ENCODE data around the gene LEMD2. TPM values are rescaled to one million over a fixed set of nuclear protein-coding genes. Genes with fewer than 3 reads are reported as not detected.
"Not testable (repeated sequence)": the region's sequence is repeated elsewhere in the genome, so short reads cannot be mapped to it uniquely, and the experiment has no call there.

LEMD2 gene
- 10 to 100 TPM; 15.4 to 51.3 (median 27.9) TPM for polyA plus RNA-seq (ENCODE audit: low read depth in 6 of 6)

- ATAC-seq (ENCODE audit: low read depth in 2 of 2), result peak; percentile 90 to 91
Measured at GRCh38 chr6:33788694-33789549, at the start of gene LEMD2. LEMD2 (minus strand) TSS chr6:33789130; CDS start chr6:33789116, 14 bp downstream.

GRCh38 chr6:33837971-33838665 is 49.2 kb upstream of the LEMD2 start:
- Mint-ChIP-seq H3K36me3 (peaks cover 6 to 7% of the 10 kb centered on the region in 2 donors), H3K9me3 (peaks cover 4 to 12% (median 5%) of the 10 kb centered on the region in 7 donors), H3K27me3 (peaks cover 4 to 27% (median 13%) of the 10 kb centered on the region in 3 donors), H3K27ac (peak overlapping the region in 1 of 6 donors; percentile 61), H3K4me1 (peaks cover 5 to 10% (median 9%) of the 10 kb centered on the region in 3 donors), H3K4me3 (no peak overlapping the region)
- ATAC-seq (ENCODE audit: low read depth in 2 of 2) (no peak), DNase-seq (no peak)

More at GRCh38 chr6:33788694-33789549, at the start of gene LEMD2:
- DNase-seq, result peak; percentile 93
- Mint-ChIP-seq H3K4me1 (peaks cover 47 to 53% (median 50%) of the 10 kb centered on the region in 3 donors), H3K27me3 (peaks cover 0 to 7% (median 0%) of the 10 kb centered on the region in 3 donors), H3K4me3 (peak within 1 kb of the TSS; percentile 89 to 98 (median 95)), H3K36me3 (peaks cover 0 to 8% of the 10 kb centered on the region in 2 donors), H3K27ac (peak within 1 kb of the TSS; percentile 90 to 98 (median 96)), H3K9me3 (peaks cover 0 to 3% (median 0%) of the 10 kb centered on the region in 7 donors)

- Mint-ChIP-seq H3K4me3 (no peak overlapping the region), H3K27ac (peak overlapping the region in 1 of 6 donors; percentile 6), H3K9me3 (peaks cover 4 to 12% (median 5%) of the 10 kb centered on the region in 7 donors), H3K36me3 (peaks cover 6 to 7% of the 10 kb centered on the region in 2 donors), H3K27me3 (peaks cover 4 to 27% (median 13%) of the 10 kb centered on the region in 3 donors), H3K4me1 (peaks cover 5 to 10% (median 9%) of the 10 kb centered on the region in 3 donors)
- no peak for ATAC-seq (ENCODE audit: low read depth in 2 of 2)
- no peak for DNase-seq
Measured at GRCh38 chr6:33836806-33837469, 48.0 kb upstream of the LEMD2 start.

GRCh38 chr6:33834401-33835392 is 45.8 kb upstream of the LEMD2 start:
- H3K9me3 Mint-ChIP-seq, result peaks cover 4 to 12% (median 5%) of the 10 kb centered on the region in 7 donors
- peaks cover 1 to 4% (median 2%) of the 10 kb centered on the region in 3 donors for H3K4me1 Mint-ChIP-seq
- no peak overlapping the region for H3K27ac Mint-ChIP-seq
- H3K27me3 Mint-ChIP-seq, result peaks cover 8 to 44% (median 32%) of the 10 kb centered on the region in 3 donors
- no peak overlapping the region for H3K4me3 Mint-ChIP-seq
- no peak for ATAC-seq (ENCODE audit: low read depth in 2 of 2)
- DNase-seq, result no peak
- H3K36me3 Mint-ChIP-seq, result peaks cover 6 to 7% of the 10 kb centered on the region in 2 donors

- peaks cover 4 to 12% (median 5%) of the 10 kb centered on the region in 7 donors for H3K9me3 Mint-ChIP-seq
- no peak overlapping the region for H3K27ac Mint-ChIP-seq
- ATAC-seq (ENCODE audit: low read depth in 2 of 2) (no peak), DNase-seq (no peak)
- no peak overlapping the region for H3K4me3 Mint-ChIP-seq
- H3K4me1 Mint-ChIP-seq, result peaks cover 0 to 4% (median 0%) of the 10 kb centered on the region in 3 donors
- H3K36me3 Mint-ChIP-seq, result peaks cover 6 to 7% of the 10 kb centered on the region in 2 donors
- H3K27me3 Mint-ChIP-seq, result peaks cover 8 to 51% (median 39%) of the 10 kb centered on the region in 3 donors
Measured at GRCh38 chr6:33833599-33833998, 44.7 kb upstream of the LEMD2 start.

GRCh38 chr6:33832831-33833230 is 43.9 kb upstream of the LEMD2 start:
- not testable (repeated sequence) for H3K4me3 Mint-ChIP-seq; DNase-seq; H3K36me3 Mint-ChIP-seq; H3K27ac Mint-ChIP-seq; H3K4me1 Mint-ChIP-seq; ATAC-seq (ENCODE audit: low read depth in 2 of 2)
- Mint-ChIP-seq H3K27me3 (peaks cover 15 to 55% (median 42%) of the 10 kb centered on the region in 3 donors), H3K9me3 (peaks cover 4 to 12% (median 5%) of the 10 kb centered on the region in 7 donors)

- not testable (repeated sequence) for H3K27ac Mint-ChIP-seq; H3K4me1 Mint-ChIP-seq; H3K36me3 Mint-ChIP-seq; DNase-seq; H3K4me3 Mint-ChIP-seq; H3K9me3 Mint-ChIP-seq; ATAC-seq (ENCODE audit: low read depth in 2 of 2)
- H3K27me3 Mint-ChIP-seq, result peaks cover 16 to 45% (median 35%) of the 10 kb centered on the region in 3 donors
Measured at GRCh38 chr6:33831725-33832124, 42.8 kb upstream of the LEMD2 start.

GRCh38 chr6:33830635-33831240 is 41.8 kb upstream of the LEMD2 start:
- Mint-ChIP-seq H3K27ac (no peak overlapping the region), H3K4me3 (no peak overlapping the region), H3K9me3 (peaks cover 0 to 3% (median 0%) of the 10 kb centered on the region in 7 donors), H3K36me3 (no peaks in the 10 kb centered on the region), H3K4me1 (peaks cover 0 to 4% (median 0%) of the 10 kb centered on the region in 3 donors), H3K27me3 (peaks cover 16 to 45% (median 41%) of the 10 kb centered on the region in 3 donors)
- ATAC-seq (ENCODE audit: low read depth in 2 of 2) (no peak), DNase-seq (no peak)

GRCh38 chr6:33828764-33829731 is 40.1 kb upstream of the LEMD2 start:
- H3K36me3 Mint-ChIP-seq, result no peaks in the 10 kb centered on the region
- H3K4me3 Mint-ChIP-seq, result no peak overlapping the region
- H3K9me3 Mint-ChIP-seq, result peaks cover 0 to 3% (median 0%) of the 10 kb centered on the region in 7 donors
- no peak for DNase-seq
- no peak for ATAC-seq (ENCODE audit: low read depth in 2 of 2)
- peak overlapping the region in 1 of 6 donors; percentile 49 for H3K27ac Mint-ChIP-seq
- peaks cover 21 to 46% (median 42%) of the 10 kb centered on the region in 3 donors for H3K27me3 Mint-ChIP-seq
- peaks cover 0 to 4% (median 0%) of the 10 kb centered on the region in 3 donors for H3K4me1 Mint-ChIP-seq

GRCh38 chr6:33828452-33828763 is 39.5 kb upstream of the LEMD2 start:
- DNase-seq, result no peak
- Mint-ChIP-seq H3K9me3 (no peaks in the 10 kb centered on the region), H3K27ac (no peak overlapping the region), H3K27me3 (peaks cover 17 to 46% (median 42%) of the 10 kb centered on the region in 3 donors), H3K36me3 (no peaks in the 10 kb centered on the region), H3K4me1 (peaks cover 0 to 4% (median 0%) of the 10 kb centered on the region in 3 donors), H3K4me3 (no peak overlapping the region)
- ATAC-seq (ENCODE audit: low read depth in 2 of 2), result no peak
